SK-N-SH (cell line): ENCODE data around the gene CNTN4. TPM values are rescaled to one million over a fixed set of nuclear protein-coding genes. Genes with fewer than 3 reads are reported as not detected.
A peak's percentile ranks its signal among the peaks of the same experiment; 100 is the strongest.

Experiments used
- CTCF ChIA-PET: fragments of 300-600, 350-600 bp; formaldehyde crosslinking; extraction: SDS; loops from one replicate; lab custom pipeline; 2021; lab: Yijun Ruan, JAX
- POLR2A ChIA-PET: fragments of 350-600 bp; sonication (Branson Sonifier 250); formaldehyde crosslinking; extraction: SDS; loops from one replicate; lab custom pipeline; 2020; ENCODE audit warnings: antibody characterized with exemption, inconsistent platforms; lab: Yijun Ruan, JAX
- DNase-seq: peaks from one replicate; pipeline ENCODE4 v3.0.0; 2012
- H2AFZ ChIP-seq: fragments of 200-600 bp; sonication (generic); 2 replicates; pipeline ENCODE4 v1.8.1; 2016; ENCODE audit warnings: antibody characterized with exemption, mild to moderate bottlenecking, low read depth
- H3F3A ChIP-seq: fragments of 200-600 bp; sonication (generic); replicated peaks from 2 replicates; pipeline ENCODE3; 2016; ENCODE audit warnings: antibody characterized with exemption, mild to moderate bottlenecking; ENCODE audit not compliant: insufficient read depth
- H3K27ac ChIP-seq, 2 experiments: fragments of 200-500 bp in 1 of 2; fragments of 200-600 bp in 1 of 2; sonication (Bioruptor generic) in 1 of 2; sonication (generic), shearing (Covaris generic) in 1 of 2; 2 replicates each; pipeline versions ENCODE4 v1.5.1 to v1.6.1; 2014 to 2016; ENCODE audit warnings: low read depth in 2 of 2, inconsistent platforms in 1 of 2, low read length in 1 of 2, mild to moderate bottlenecking in 1 of 2, mixed read lengths in 1 of 2
- H3K27me3 ChIP-seq: fragments of 200-600 bp; sonication (generic), shearing (Covaris generic); 2 replicates; pipeline ENCODE4 v1.6.1; 2016; ENCODE audit warnings: mixed run types; ENCODE audit not compliant: insufficient read depth
- H3K36me3 ChIP-seq, 2 experiments: fragments of 200-500 bp in 1 of 2; fragments of 200-600 bp in 1 of 2; sonication (Bioruptor generic) in 1 of 2; sonication (generic) in 1 of 2; replicated peaks in 1 of 2; 2 replicates each; pipeline versions ENCODE3 to v1.5.1; 2014 to 2016; ENCODE audit warnings: low read length in 1 of 2, mild to moderate bottlenecking in 1 of 2; ENCODE audit not compliant: insufficient read depth in 2 of 2, control insufficient read depth in 1 of 2
- H3K4me1 ChIP-seq, 2 experiments: fragments of 200-500 bp in 1 of 2; fragments of 200-600 bp in 1 of 2; sonication (Bioruptor generic) in 1 of 2; sonication (generic), shearing (Covaris generic) in 1 of 2; 2 replicates each; pipeline versions ENCODE4 v1.5.1 to v1.6.1; 2014 to 2016; ENCODE audit warnings: low read depth in 1 of 2, low read length in 1 of 2, mixed run types in 1 of 2; ENCODE audit not compliant: insufficient read depth in 2 of 2, control insufficient read depth in 1 of 2
- H3K4me2 ChIP-seq: fragments of 200-600 bp; sonication (generic), shearing (Covaris generic); 2 replicates; pipeline ENCODE4 v1.6.1; 2017; ENCODE audit warnings: mixed run types
- H3K4me3 ChIP-seq, 2 experiments: fragments of 200-500 bp in 1 of 2; fragments of 200-600 bp in 1 of 2; sonication (Bioruptor generic) in 1 of 2; sonication (generic), shearing (Covaris generic) in 1 of 2; 2 replicates each; pipeline versions ENCODE4 v1.5.1 to v1.8.1; 2014 to 2016; ENCODE audit warnings: low read depth in 2 of 2, inconsistent platforms in 1 of 2, low read length in 1 of 2, mild to moderate bottlenecking in 1 of 2, mixed read lengths in 1 of 2, moderate library complexity in 1 of 2
- H3K79me2 ChIP-seq: fragments of 200-600 bp; sonication (generic); 2 replicates; pipeline ENCODE4 v1.8.1; 2017; ENCODE audit warnings: mild to moderate bottlenecking; ENCODE audit not compliant: insufficient read depth
- H3K9ac ChIP-seq: fragments of 200-600 bp; sonication (generic); 2 replicates; pipeline ENCODE4 v1.6.1; 2017; ENCODE audit warnings: mixed run types
- H3K9me2 ChIP-seq: fragments of 200-600 bp; sonication (generic); 2 replicates; pipeline ENCODE4 v1.6.1; 2017; ENCODE audit warnings: mixed run types
- H3K9me3 ChIP-seq: fragments of 200-600 bp; sonication (generic); 2 replicates; pipeline ENCODE4 v1.6.1; 2017; ENCODE audit warnings: mixed run types, mild to moderate bottlenecking, moderate library complexity
- H4K20me1 ChIP-seq: fragments of 200-600 bp; sonication (generic); 2 replicates; pipeline ENCODE4 v1.6.1; 2017; ENCODE audit warnings: mild to moderate bottlenecking, mixed run types; ENCODE audit not compliant: insufficient read depth
- ELF1 ChIP-seq: IDR thresholded peaks from 2 replicates; pipeline ENCODE4 v1.4.0; 2012
- GATA2 ChIP-seq: sonication (generic); formaldehyde crosslinking; IDR thresholded peaks from 2 replicates; pipeline ENCODE4 v1.5.0; 2020; ENCODE audit warnings: mild to moderate bottlenecking, missing genetic modification reagents
- MEF2A ChIP-seq: IDR thresholded peaks from 2 replicates; pipeline ENCODE4 v1.4.0; 2012; ENCODE audit warnings: low read depth, borderline replicate concordance
- MXI1 ChIP-seq: IDR thresholded peaks from 2 replicates; pipeline ENCODE4 v1.6.1; 2012; ENCODE audit warnings: mild to moderate bottlenecking, low read depth, low read length, improper control_type of control experiment
- NFIC ChIP-seq: IDR thresholded peaks from 2 replicates; pipeline ENCODE4 v1.4.0; 2012; ENCODE audit warnings: borderline replicate concordance
- NRF1 ChIP-seq: IDR thresholded peaks from 2 replicates; pipeline ENCODE4 v1.6.1; 2012; ENCODE audit warnings: low read depth, mild to moderate bottlenecking, low read length
- PBX3 ChIP-seq: IDR thresholded peaks from 2 replicates; pipeline ENCODE4; 2012
- RAD21 ChIP-seq: IDR thresholded peaks from 2 replicates; pipeline ENCODE4 v1.6.1; 2012; ENCODE audit warnings: mild to moderate bottlenecking, low read length
- RCOR1 ChIP-seq: fragments of 150-350 bp; IDR thresholded peaks from 2 replicates; pipeline ENCODE4 v1.6.1; 2017; ENCODE audit warnings: antibody characterized with exemption, low read length
- TAF1 ChIP-seq: IDR thresholded peaks from 2 replicates; pipeline ENCODE4 v1.6.1; 2012; ENCODE audit warnings: low read depth, mild to moderate bottlenecking, low read length, moderate library complexity, borderline replicate concordance
- TCF12 ChIP-seq: IDR thresholded peaks from 2 replicates; pipeline ENCODE4 v1.4.0; 2012
- ZBTB33 ChIP-seq: IDR thresholded peaks from 2 replicates; pipeline ENCODE4 v1.4.0; 2012; ENCODE audit warnings: low read depth, borderline replicate concordance
- WGBS: methylation state at CpG from one replicate; pipeline ENCODE4 v1.1.6; 2017; ENCODE audit warnings: low lambda C conversion rate; 5-methylcytosine and 5-hydroxymethylcytosine counted together
- polyA plus RNA-seq, 3 experiments: library from polyadenylated mRNA; depleted of rRNA; stranded (reverse); fragments of >200 nt; gene quantifications; 2 replicates each; pipeline ENCODE4 v1.2.3, GENCODE V29; 2012
- TF ChIP-seq, protein P1 (sequence below): fragments of 200-600 bp; sonication (generic); IDR thresholded peaks from 2 replicates; pipeline ENCODE4 v1.6.1; 2017; ENCODE audit warnings: antibody characterized with exemption, mild to moderate bottlenecking, moderate library complexity
- TF ChIP-seq, protein P2 (sequence below): fragments of 150-350 bp; IDR thresholded peaks from 2 replicates; pipeline ENCODE4 v1.6.1; 2017; ENCODE audit warnings: antibody characterized with exemption, low read length, low read depth, borderline replicate concordance

CNTN4 gene
- polyA plus RNA-seq, 1 of the 3 experiments (the other 2 are of a cell fraction): 0.12 TPM

- no peak for TF ChIP-seq ZBTB33
These were observed 500.8 kb downstream of the CNTN4 start (continued) for GRCh38 chr3:2599471-2599870.

DNA sequence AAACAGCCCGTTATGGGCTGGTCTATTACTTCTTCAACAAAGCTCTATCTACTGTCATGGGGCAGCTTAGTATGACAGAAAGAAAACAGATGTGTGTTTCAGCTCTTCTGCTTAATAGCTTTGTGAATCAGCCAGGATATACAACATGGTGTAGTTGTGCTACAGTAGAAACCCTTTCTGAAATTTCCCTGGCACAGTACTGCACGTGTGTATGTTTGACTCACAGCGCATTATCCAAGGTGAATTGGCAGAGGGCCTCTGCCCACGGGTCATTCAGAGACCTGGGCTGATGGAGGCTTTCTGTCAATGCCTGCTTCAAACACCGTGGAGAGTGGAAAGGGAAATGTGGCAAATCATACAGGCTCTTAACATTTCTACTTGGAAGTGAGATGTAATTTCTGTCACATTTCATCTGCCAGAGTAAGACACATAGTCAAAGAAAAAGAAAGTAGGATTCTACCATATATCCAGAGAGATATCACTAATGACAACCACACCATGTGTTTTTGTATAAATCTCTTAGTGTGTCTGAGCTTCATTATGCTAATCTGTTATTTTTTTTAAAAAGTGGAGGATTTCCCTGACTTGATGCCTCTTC, 505.1 kb downstream of the CNTN4 start:
- CTCF ChIA-PET: interaction anchor here (1.0 kb wide), 1 partner anchor 10 kb away, joined by 3 read pairs; no protein-coding TSS in a partner anchor
- no peaks in the 10 kb centered on the region for H3K27me3 ChIP-seq
- H3K79me2 ChIP-seq: no peaks in the 10 kb centered on the region
- H3F3A ChIP-seq: no peaks in the 10 kb centered on the region
- H2AFZ ChIP-seq: no peak overlapping the region
- H3K9me3 ChIP-seq: no peaks in the 10 kb centered on the region
- peaks cover 0 to 3% of the 10 kb centered on the region in 2 experiments; a peak in 1 of 4 replicates for H3K4me1 ChIP-seq
- 16% methylated on average over 5 of the region's 5 CpGs for WGBS
- H3K27ac ChIP-seq: peak overlapping the region in 1 of 2 experiments; percentile 11; a peak in 1 of 4 replicates
- no peak overlapping the region for H3K4me2 ChIP-seq
- H4K20me1 ChIP-seq: no peaks in the 10 kb centered on the region
- H3K9me2 ChIP-seq: no peaks in the 10 kb centered on the region
- no peak for DNase-seq
- TF ChIP-seq ELF1 (no peak), MXI1 (no peak), MEF2A (no peak), TCF12 (no peak), NRF1 (no peak), NFIC (no peak), TAF1 (no peak), RAD21 (no peak), RCOR1 (no peak), GATA2 (CRISPR knock-in tag) (no peak), PBX3 (no peak)
- TF ChIP-seq, protein P1, sequence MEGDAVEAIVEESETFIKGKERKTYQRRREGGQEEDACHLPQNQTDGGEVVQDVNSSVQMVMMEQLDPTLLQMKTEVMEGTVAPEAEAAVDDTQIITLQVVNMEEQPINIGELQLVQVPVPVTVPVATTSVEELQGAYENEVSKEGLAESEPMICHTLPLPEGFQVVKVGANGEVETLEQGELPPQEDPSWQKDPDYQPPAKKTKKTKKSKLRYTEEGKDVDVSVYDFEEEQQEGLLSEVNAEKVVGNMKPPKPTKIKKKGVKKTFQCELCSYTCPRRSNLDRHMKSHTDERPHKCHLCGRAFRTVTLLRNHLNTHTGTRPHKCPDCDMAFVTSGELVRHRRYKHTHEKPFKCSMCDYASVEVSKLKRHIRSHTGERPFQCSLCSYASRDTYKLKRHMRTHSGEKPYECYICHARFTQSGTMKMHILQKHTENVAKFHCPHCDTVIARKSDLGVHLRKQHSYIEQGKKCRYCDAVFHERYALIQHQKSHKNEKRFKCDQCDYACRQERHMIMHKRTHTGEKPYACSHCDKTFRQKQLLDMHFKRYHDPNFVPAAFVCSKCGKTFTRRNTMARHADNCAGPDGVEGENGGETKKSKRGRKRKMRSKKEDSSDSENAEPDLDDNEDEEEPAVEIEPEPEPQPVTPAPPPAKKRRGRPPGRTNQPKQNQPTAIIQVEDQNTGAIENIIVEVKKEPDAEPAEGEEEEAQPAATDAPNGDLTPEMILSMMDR: no peak
- TF ChIP-seq, protein P2, sequence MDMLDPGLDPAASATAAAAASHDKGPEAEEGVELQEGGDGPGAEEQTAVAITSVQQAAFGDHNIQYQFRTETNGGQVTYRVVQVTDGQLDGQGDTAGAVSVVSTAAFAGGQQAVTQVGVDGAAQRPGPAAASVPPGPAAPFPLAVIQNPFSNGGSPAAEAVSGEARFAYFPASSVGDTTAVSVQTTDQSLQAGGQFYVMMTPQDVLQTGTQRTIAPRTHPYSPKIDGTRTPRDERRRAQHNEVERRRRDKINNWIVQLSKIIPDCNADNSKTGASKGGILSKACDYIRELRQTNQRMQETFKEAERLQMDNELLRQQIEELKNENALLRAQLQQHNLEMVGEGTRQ: no peak
- TF ChIP-seq, all 33 proteins: peak for 0
- no peak overlapping the region for H3K9ac ChIP-seq
- no peak overlapping the region for H3K4me3 ChIP-seq
- POLR2A ChIA-PET: no interaction called here
- H3K36me3 ChIP-seq: no peaks in the 10 kb centered on the region
